HG02885 (cell line): Measurements from ENCODE around the gene VPS13D.

Experiments used
- ATAC-seq: cut with Tn5 transposase; IDR thresholded peaks from one replicate; pipeline ENCODE4 v1.9.1; 2021; ENCODE audit warnings: mild to moderate bottlenecking; ENCODE audit not compliant: unreplicated experiment, poor library complexity

Gene VPS13D, protein sequence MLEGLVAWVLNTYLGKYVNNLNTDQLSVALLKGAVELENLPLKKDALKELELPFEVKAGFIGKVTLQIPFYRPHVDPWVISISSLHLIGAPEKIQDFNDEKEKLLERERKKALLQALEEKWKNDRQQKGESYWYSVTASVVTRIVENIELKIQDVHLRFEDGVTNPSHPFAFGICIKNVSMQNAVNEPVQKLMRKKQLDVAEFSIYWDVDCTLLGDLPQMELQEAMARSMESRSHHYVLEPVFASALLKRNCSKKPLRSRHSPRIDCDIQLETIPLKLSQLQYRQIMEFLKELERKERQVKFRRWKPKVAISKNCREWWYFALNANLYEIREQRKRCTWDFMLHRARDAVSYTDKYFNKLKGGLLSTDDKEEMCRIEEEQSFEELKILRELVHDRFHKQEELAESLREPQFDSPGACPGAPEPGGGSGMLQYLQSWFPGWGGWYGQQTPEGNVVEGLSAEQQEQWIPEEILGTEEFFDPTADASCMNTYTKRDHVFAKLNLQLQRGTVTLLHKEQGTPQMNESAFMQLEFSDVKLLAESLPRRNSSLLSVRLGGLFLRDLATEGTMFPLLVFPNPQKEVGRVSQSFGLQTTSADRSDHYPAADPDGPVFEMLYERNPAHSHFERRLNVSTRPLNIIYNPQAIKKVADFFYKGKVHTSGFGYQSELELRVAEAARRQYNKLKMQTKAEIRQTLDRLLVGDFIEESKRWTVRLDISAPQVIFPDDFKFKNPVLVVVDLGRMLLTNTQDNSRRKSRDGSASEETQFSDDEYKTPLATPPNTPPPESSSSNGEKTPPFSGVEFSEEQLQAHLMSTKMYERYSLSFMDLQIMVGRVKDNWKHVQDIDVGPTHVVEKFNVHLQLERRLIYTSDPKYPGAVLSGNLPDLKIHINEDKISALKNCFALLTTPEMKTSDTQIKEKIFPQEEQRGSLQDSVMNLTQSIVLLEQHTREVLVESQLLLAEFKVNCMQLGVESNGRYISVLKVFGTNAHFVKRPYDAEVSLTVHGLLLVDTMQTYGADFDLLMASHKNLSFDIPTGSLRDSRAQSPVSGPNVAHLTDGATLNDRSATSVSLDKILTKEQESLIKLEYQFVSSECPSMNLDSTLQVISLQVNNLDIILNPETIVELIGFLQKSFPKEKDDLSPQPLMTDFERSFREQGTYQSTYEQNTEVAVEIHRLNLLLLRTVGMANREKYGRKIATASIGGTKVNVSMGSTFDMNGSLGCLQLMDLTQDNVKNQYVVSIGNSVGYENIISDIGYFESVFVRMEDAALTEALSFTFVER (N-terminal part only)

GRCh38 chr1:12229835-12230548 lies at the start of gene VPS13D:
Gene VPS13D (plus strand): TSS chr1:12230030. CDS start chr1:12234267, 4,237 bp downstream.
- ATAC-seq: peak; percentile 83

GRCh38 chr1:12180315-12180714 lies 49.5 kb upstream of the VPS13D start:
- ATAC-seq: no peak

DNA sequence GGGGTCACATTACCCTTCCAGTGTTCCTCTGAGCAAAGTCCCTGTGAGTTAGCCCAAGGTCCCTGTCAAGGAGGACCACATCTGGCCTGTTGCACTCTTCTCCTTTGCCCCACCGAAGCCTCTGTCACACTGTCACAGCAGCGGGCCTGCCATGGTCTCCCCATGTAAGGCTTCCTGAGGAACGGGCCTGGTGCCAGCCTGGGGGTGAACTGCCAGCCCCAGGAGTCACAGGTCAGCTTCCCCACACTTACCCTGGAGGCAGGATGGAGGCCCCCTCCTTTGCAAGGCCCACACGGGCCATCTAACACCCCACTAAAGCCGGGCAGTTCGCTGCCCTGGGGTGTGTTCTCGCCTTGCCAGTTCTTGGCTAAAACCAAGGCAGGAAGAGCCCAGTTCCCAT lies 48.9 kb upstream of the VPS13D start:
- ATAC-seq: no peak

DNA sequence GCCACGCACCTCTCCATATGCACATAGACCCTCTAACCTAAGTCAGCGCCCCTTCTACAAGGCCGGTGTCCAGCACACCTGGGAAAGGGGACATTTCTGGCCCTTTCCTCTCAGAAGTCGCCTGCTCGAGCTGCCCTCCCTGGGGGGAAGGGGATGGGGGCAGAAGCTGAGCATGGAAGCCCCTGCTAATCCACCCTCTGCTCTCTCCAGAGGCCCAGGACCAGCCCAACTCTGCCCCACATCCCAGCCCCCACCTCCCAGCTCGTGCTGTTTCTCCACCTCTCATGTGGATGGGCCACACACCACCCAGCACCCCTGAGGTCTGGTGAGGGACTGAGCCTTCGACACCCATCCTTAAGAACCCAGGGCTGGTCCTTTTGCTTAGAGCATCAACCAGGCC lies 48.3 kb upstream of the VPS13D start:
- no peak for ATAC-seq

DNA sequence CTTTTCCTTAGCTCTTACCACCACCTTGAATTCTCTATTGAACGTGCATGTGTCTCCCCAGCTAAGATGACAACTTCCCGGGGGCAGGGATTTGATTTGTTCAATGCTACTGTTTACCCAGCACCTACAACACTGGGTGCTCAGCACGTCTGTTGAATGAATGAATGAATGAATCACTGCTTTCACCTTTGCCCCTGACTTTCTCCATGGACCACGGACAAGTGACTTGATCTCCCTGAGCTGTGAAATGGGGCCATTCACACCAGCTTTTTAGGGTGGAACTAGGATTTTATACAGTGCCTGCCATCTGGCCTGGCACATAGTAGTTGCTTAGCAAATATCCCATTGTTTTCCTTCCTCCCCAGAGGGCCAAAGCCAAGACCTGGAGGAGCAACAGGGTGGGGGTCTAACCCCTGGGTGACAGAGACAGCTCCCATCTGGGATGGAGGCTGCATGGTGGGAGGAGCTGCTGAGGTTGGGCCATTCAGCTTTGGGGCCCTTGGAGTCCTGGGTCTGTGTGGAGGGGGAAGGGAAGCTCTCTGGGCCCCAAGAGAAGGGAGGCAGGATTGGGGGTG lies 47.3 kb upstream of the VPS13D start:
- no peak for ATAC-seq

GRCh38 chr1:12183095-12183794 lies 46.6 kb upstream of the VPS13D start:
- no peak for ATAC-seq

DNA sequence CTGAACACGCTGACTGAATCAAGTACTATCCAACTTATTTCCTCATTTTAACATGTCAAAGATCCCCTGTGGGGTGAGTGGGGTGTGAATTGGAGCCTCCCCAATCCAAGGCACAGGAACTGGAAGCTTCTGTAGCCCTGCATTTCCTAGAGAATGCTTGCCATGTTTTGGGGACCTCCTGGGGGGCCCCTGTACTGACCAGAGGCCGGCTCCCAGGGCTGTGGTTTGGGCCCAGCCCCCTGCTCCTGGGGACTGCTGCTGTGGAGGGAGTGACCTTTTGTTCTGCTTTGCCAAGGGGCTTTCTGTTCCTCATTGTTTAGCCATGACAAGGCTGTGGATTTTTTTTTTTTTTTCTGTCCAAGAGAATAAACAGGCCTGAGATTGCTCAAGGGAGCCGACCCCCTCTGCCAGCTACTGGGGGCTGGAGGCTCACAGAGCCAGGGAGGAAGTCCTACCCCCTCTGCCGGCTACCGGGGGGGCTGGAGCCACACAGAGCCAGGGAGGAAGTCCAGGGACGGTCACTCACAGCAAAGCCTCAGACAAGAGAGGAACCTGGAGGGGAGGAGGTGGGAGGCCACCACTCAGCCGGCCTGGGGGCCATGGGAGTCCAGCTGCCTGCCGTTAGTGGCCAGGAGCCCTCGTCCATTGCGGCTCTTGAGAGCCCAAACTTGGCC lies 45.7 kb upstream of the VPS13D start:
- no peak for ATAC-seq

GRCh38 chr1:12185036-12185917 lies 44.6 kb upstream of the VPS13D start:
- ATAC-seq: no peak

DNA sequence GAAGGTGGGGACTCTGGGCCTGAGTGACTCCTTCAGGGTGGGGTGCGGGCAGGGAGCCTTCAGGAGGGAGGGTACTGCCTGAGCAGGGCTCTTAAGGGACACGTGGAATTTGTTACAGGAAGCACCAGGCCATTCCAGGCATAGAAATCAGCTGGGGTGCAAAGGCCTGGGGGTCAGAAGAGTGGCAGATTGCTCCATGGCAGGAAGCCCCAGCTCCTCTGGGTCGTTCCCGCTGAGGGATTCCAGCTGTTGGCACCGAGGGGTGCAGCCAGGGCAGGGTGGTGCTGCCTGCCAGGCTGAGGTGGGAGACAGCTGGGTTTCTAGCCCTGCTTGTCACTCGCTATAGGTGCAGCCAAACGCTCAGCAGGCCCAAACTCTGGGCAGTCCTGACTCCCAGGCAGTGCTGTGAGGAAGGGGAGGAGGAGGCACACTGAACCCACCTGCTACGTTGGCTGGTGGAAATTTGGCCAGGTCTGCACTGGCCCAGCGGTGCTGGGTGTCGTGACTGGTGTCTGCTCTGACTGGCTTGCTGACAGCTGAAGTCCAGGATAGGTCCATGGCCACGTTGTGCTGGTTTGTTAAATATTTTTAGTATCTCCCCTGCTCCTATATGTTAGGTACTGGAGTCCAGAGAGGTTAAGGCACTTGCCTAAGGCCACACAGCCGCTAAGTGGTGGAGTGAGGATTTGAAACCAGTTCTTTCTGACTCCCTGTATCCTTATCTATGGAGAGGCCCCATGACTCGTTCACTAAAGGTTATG lies 43.7 kb upstream of the VPS13D start:
- no peak for ATAC-seq

DNA sequence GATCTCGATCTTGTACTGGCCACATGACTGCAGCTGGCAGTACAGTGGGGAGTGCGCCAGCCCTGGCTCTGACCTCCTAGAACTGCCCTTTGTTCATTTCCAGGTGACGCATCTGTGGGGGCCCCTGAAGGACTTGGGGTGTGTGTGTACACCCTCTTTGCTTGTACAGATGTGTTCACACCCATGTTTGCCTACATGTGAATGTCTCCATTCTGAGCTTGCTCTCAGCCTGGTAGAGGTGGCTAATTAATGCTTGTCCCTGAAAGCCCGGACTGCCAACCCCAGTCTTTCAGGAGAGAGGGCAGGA lies 43.2 kb upstream of the VPS13D start:
- ATAC-seq: no peak

GRCh38 chr1:12188115-12188514 lies 41.7 kb upstream of the VPS13D start:
- ATAC-seq: no peak

DNA sequence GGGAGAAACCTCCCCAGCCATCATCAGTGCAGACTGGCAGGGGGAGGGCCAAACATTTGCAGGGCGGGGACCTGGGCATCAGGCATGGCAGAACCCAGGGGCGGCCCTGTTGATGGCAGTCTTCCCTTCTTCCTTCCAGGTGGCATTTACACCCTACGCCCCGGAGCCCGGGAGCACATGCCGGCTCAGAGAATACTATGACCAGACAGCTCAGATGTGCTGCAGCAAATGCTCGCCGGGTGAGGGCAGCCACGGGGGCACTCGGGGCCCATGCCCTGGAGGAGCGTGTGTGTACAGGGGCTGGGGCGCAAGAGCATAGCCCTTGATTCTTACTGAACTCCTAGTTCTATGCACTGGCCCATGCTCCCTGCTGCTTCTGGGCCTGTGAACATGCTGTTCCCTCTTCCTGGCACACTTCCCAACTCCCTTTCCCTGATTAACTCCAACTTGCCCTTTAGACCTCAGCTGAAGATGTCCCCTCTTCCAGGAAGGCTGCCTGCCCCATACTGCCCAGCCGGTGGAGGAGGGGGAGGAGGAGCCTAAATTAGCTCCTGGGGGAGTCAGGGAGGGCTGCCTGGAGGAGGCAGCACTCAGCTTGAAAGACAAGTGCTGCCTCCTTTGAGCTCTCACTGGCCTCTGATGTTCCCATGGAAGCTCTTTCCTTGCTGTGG lies 41.0 kb upstream of the VPS13D start:
- ATAC-seq: no peak

DNA sequence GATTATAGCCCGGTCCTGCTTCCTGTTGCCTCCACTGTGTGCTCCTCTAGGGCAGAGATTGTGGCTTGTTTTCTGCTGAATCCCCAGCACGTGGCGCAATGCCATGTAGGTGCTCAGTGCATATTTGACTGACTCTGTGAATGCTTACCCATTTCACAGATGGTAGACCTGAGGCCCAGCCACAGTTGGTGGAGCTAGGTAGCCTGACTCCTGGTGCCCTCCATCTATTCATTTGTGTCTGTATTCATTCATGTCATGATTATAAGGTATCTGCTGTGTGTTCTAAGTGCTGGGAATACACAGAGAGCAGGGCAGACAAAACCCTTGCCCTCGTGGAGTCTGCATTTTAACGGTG lies 40.5 kb upstream of the VPS13D start:
- no peak for ATAC-seq

DNA sequence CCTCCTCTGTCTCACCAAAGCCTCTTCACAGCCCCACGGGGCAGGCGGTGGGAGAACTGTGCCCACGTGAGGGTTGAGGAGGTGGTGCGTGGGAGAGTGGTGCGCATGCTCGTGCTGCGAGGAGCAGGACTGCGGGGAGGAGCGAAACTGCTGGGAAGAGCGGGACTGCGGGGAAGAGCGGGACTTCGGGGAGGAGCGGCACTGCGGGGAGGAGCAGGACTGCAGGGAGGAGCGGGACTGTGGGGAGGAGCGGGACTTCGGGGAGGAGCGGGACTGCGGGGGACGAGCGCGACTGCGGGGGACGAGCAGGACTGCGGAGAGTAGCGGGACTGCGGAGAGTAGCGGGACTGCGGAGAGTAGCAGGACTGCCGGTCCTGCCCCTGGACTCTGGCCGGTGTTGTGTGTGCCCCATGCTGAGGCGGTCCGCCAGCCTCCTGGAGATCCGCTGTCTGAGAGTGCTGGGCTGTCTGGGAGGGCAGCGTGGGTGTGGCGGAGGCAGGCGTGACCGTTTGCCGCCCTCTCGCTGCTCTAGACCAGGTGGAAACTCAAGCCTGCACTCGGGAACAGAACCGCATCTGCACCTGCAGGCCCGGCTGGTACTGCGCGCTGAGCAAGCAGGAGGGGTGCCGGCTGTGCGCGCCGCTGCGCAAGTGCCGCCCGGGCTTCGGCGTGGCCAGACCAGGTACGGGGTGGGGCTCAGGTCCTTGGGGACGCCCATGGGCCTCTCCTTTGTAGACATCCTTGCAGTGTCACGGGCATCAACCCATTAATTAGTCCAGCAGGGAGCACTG lies 38.4 kb upstream of the VPS13D start:
- no peak for ATAC-seq

DNA sequence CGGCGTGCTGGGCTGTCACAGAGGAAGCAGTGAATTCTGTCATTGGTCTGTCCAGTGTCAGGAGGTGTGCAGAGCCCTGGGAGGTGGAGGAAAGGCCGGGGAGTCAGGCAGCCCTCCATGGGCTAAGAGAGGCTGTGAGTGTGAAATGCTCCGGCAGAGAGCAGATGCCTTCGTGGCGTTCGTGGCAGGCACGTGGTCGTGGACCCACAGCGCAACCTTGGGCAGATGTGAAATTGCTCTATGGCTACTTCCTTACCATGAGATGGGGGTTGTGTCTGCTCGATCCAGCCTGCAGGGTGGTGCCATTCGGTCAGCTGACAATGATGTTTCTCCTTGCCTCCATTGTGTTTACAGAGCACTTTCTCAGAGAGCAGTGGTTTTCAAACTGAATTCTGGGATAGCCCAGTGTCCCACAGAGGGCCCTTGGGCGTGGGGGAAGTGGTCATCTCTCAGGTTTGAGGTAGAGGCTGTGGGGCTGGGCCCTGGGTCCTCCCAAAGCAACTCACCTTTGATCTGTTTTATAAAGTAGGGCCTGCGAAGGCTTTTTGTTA lies 35.1 kb upstream of the VPS13D start:
- no peak for ATAC-seq

DNA sequence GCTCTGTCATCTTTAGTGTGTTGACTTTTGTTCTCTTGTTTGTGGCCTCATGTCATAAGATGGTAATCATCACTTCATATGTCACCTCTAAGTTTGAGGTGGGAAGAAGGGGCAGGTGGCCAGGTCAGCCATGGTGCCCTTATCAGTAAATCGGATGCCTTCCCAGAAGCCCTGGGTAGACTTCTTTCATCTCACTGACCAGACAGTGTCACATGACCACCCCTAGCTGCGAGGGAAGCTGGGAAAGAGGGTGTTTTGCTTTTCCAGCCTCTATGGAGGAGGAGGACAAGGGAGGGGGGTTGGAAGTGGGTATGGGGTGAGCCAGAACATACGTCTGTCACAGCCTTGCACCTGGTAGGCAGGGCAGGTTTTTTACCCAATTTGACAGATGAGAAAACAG lies 34.4 kb upstream of the VPS13D start:
- no peak for ATAC-seq
